Smooth muscle cell (in vitro differentiated cells): Measurements from ENCODE around the gene SMIM41. TPM values are rescaled to one million over a fixed set of nuclear protein-coding genes. Genes with fewer than 3 reads are reported as not detected.

Experiments used
- DNase-seq: peaks from one replicate; lab custom pipeline; 2025; ENCODE audit not compliant: unreplicated experiment; lab: John Stamatoyannopoulos, UW
- H2AFZ ChIP-seq: fragments of 200-600 bp; sonication (generic); 2 replicates; pipeline ENCODE4 v1.6.0; 2016; ENCODE audit warnings: antibody characterized with exemption, low read depth, mild to moderate bottlenecking
- H3F3A ChIP-seq: fragments of 200-600 bp; sonication (generic); 2 replicates; pipeline ENCODE4 v1.6.0; 2017; ENCODE audit warnings: antibody characterized with exemption, low read depth
- H3K27ac ChIP-seq: fragments of 200-600 bp; sonication (generic); 2 replicates; pipeline ENCODE4 v1.5.1; 2016; ENCODE audit warnings: low read depth, mild to moderate bottlenecking
- H3K27me3 ChIP-seq: fragments of 200-600 bp; sonication (generic); 2 replicates; pipeline ENCODE4 v1.6.1; 2016; ENCODE audit warnings: low read depth, mild to moderate bottlenecking
- H3K36me3 ChIP-seq: fragments of 200-600 bp; sonication (generic); 2 replicates; pipeline ENCODE4 v1.5.1; 2016; ENCODE audit warnings: low read depth
- H3K4me1 ChIP-seq: fragments of 200-600 bp; sonication (generic); 2 replicates; pipeline ENCODE4 v1.5.1; 2016; ENCODE audit warnings: low read depth
- H3K4me2 ChIP-seq: fragments of 200-600 bp; sonication (generic); 2 replicates; pipeline ENCODE4 v1.6.0; 2016; ENCODE audit warnings: mild to moderate bottlenecking
- H3K4me3 ChIP-seq: fragments of 200-600 bp; sonication (generic); 2 replicates; pipeline ENCODE4 v1.5.1; 2016; ENCODE audit warnings: mild to moderate bottlenecking
- H3K79me2 ChIP-seq: fragments of 200-600 bp; sonication (generic); 2 replicates; pipeline ENCODE4 v1.6.0; 2016; ENCODE audit warnings: low read depth, mild to moderate bottlenecking
- H3K9ac ChIP-seq: fragments of 200-600 bp; sonication (generic); 2 replicates; pipeline ENCODE4 v1.6.0; 2016; ENCODE audit warnings: low read depth
- H3K9me3 ChIP-seq: fragments of 200-600 bp; sonication (generic); replicated peaks from 2 replicates; pipeline ENCODE4 v1.5.1; 2016; ENCODE audit warnings: low read depth
- H4K20me1 ChIP-seq: fragments of 200-600 bp; sonication (generic); 2 replicates; pipeline ENCODE4 v1.6.0; 2016; ENCODE audit warnings: low read depth
- CTCF ChIP-seq: fragments of 200-600 bp; sonication (generic); IDR thresholded peaks from 2 replicates; pipeline ENCODE4 v1.5.1; 2017; ENCODE audit warnings: borderline replicate concordance, mild to moderate bottlenecking, antibody characterized with exemption; ENCODE audit not compliant: insufficient read depth, poor library complexity, severe bottlenecking
- WGBS: methylation state at CpG from one replicate; pipeline ENCODE4 v1.1.7; 2016; ENCODE audit warnings: low lambda C conversion rate; 5-methylcytosine and 5-hydroxymethylcytosine counted together
- polyA plus RNA-seq: library from polyadenylated mRNA; unstranded; fragments of >200 nt; fragmentation: Nextera tagmentation; extraction: Ambion mirVana; gene quantifications from 2 replicates; pipeline ENCODE4 v1.2.1, GENCODE V29; 2016
- total RNA-seq: library from RNA; depleted of rRNA; stranded (reverse); fragments of >200 nt; gene quantifications from 2 replicates; pipeline ENCODE4 v1.2.3, GENCODE V29; 2014

SMIM41 gene
- total and polyA plus RNA-seq, 2 experiments from 2014 or later, result not detected

- Histone ChIP-seq H2AFZ (peak overlapping the region; percentile 73), H3K9me3 (no peaks in the 10 kb centered on the region), H3K9ac (peak overlapping the region; percentile 99), H4K20me1 (peaks cover 52% of the 10 kb centered on the region), H3K36me3 (no peaks in the 10 kb centered on the region), H3K4me2 (peak overlapping the region; percentile 99), H3K4me3 (peak overlapping the region; percentile 86), H3F3A (no peaks in the 10 kb centered on the region), H3K4me1 (peaks cover 10% of the 10 kb centered on the region), H3K27me3 (peaks cover 3% of the 10 kb centered on the region), H3K79me2 (peaks cover 51% of the 10 kb centered on the region), H3K27ac (peak overlapping the region; percentile 94)
- 6% methylated on average over 35 of the region's 37 CpGs for WGBS
- TF ChIP-seq CTCF, result no peak
- no peak for DNase-seq
Measured at GRCh38 chr12:52070185-52070925, 9.1 kb upstream of the SMIM41 start.

GRCh38 chr12:52073531-52074381 lies 5.7 kb upstream of the SMIM41 start:
- Histone ChIP-seq H3K4me2 (no peak overlapping the region), H3F3A (no peaks in the 10 kb centered on the region), H3K4me1 (peaks cover 10% of the 10 kb centered on the region), H3K27ac (no peak overlapping the region), H3K27me3 (no peaks in the 10 kb centered on the region), H2AFZ (no peak overlapping the region), H4K20me1 (peaks cover 86% of the 10 kb centered on the region), H3K4me3 (no peak overlapping the region), H3K9me3 (no peaks in the 10 kb centered on the region), H3K36me3 (no peaks in the 10 kb centered on the region), H3K79me2 (peaks cover 62% of the 10 kb centered on the region), H3K9ac (no peak overlapping the region)
- WGBS, result 97% methylated on average over 23 of the region's 23 CpGs
- no peak for TF ChIP-seq CTCF
- no peak for DNase-seq

GRCh38 chr12:52074971-52075724 lies 4.4 kb upstream of the SMIM41 start:
- H3K9ac ChIP-seq, result no peak overlapping the region
- peaks cover 10% of the 10 kb centered on the region for H3K4me1 ChIP-seq
- no peaks in the 10 kb centered on the region for H3K36me3 ChIP-seq
- H3K4me2 ChIP-seq, result no peak overlapping the region
- peaks cover 59% of the 10 kb centered on the region for H3K79me2 ChIP-seq
- no peak overlapping the region for H3K27ac ChIP-seq
- H2AFZ ChIP-seq, result no peak overlapping the region
- H3F3A ChIP-seq, result no peaks in the 10 kb centered on the region
- 94% methylated on average over 3 of the region's 3 CpGs for WGBS
- TF ChIP-seq CTCF, result no peak
- no peak for DNase-seq
- peaks cover 94% of the 10 kb centered on the region for H4K20me1 ChIP-seq
- no peaks in the 10 kb centered on the region for H3K27me3 ChIP-seq
- H3K4me3 ChIP-seq, result no peak overlapping the region
- no peaks in the 10 kb centered on the region for H3K9me3 ChIP-seq
